ENCODE data around the gene PRM1.

Gene PRM1

DNA sequence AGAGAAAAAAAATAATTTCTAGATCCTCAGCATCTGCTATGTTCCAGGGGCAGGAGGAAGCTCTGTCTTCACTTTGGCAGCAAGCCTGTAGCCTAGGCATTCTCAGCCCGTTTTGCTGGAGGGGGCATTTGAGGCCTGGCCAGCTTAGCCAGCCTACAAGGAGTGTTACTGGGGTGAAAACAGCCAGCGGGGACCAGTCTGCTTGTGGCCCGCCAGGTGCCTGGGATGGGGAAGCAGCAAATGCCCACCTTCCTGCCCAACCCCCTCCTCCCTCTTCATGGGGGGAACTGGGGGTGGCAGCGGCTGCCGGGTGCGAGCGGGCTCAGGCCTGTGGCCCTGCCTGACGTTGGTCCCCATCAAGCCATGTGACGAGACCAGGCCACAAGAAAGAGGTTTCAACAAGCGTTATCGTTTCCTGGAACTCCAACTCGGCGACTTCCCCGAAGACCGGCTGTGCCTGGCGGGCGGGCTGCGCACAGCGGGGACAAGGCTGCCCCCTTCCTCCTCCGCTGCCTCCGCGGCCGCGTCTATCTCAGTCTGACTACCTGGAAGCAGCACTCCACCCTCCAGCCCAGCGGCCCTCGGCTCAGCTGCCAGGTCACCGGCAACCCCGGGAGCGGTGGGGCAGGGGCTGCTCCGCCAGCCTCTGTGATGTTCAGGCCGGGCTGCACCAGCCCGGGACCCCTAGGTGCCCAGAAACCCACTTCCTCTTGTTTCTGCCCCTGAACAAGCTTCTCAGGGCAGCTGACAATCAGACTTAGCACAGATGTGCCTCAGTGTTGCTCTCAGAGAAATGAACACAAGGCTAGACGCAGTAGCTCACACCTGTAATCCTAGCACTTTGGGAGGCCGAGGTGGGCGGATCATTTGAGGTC lies 48.0 kb downstream of the PRM1 start:
- DNase-seq = no peak

GRCh38 chr16:11232302-11232851 lies 48.8 kb downstream of the PRM1 start:
- DNase-seq = no peak

DNA sequence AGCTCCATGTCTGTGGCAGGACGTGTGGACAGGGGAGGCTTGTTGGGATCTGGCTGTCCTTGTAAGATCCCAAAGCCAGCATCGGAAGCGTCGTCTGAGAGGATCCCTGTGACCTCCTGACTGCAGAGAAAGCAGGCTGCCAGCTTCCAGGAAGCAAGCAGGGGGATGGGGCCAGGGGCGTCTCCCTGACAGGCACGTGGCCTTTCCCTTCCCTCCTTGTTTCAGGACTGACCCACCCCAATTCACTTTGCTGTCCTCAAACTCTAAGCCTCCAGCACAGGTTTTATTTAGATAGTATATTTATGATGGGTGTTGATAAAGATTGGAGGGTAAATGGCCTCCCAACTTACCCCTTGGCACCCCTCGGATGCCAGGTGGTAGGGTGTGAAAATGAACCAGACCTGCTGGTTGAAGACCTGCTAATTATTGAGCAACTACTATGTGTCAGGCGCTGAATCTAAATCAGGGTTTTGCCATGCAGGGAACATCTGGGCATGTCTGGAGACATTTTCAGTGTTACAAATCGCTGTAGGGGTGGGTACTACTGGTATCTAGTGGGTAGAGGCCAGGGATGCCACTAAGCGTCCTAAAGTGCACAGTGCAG lies 49.7 kb downstream of the PRM1 start:
- no peak for DNase-seq

Data from NCI-H226 (cell line).